Small intestine (tissue), 7 donors: ENCODE measurements around the gene ATL1. TPM values are rescaled to one million over a fixed set of nuclear protein-coding genes. Genes with fewer than 3 reads are reported as not detected.
"Not testable (repeated sequence)": the region's sequence is repeated elsewhere in the genome, so short reads cannot be mapped to it uniquely, and the experiment has no call there.

Experiments used
- DNase-seq, 2 donors: peaks; one replicate each; pipeline versions ENCODE4 v3.0.0 to v3.0.0-alpha.2; 2013
- FAIRE-seq: peaks from 2 replicates; lab custom pipeline; 2012; peaks lifted over from hg19 to GRCh38; lab: Jason Lieb, UNC
- H3K27ac ChIP-seq, 3 donors: one replicate each; pipeline ENCODE4 v1.5.1; 2013; ENCODE audit warnings: low read length in 2 of 3, mild to moderate bottlenecking in 2 of 3, control low read depth in 1 of 3, inconsistent platforms in 1 of 3, low read depth in 1 of 3, moderate library complexity in 1 of 3
- H3K27me3 ChIP-seq, 3 donors: one replicate each; pipeline ENCODE4 v1.6.1; 2013; ENCODE audit warnings: low read length in 3 of 3, inconsistent platforms in 1 of 3; ENCODE audit not compliant: control insufficient read depth in 3 of 3, insufficient read depth in 3 of 3
- H3K36me3 ChIP-seq, 3 donors: one replicate each; pipeline ENCODE4 v1.6.1; 2013; ENCODE audit warnings: low read length in 3 of 3, inconsistent platforms in 1 of 3, low read depth in 1 of 3, mild to moderate bottlenecking in 1 of 3, moderate library complexity in 1 of 3; ENCODE audit not compliant: control insufficient read depth in 3 of 3, insufficient read depth in 2 of 3
- H3K4me1 ChIP-seq, 3 donors: one replicate each; pipeline ENCODE4 v1.6.1; 2013; ENCODE audit warnings: low read length in 2 of 3, inconsistent platforms in 1 of 3, low read depth in 1 of 3, mild to moderate bottlenecking in 1 of 3, moderate library complexity in 1 of 3; ENCODE audit not compliant: control insufficient read depth in 3 of 3, insufficient read depth in 2 of 3
- H3K4me3 ChIP-seq, 3 donors: one replicate each; pipeline ENCODE4 v1.5.1; 2013; ENCODE audit warnings: low read length in 3 of 3, control low read depth in 1 of 3, inconsistent platforms in 1 of 3, low read depth in 1 of 3, mild to moderate bottlenecking in 1 of 3, moderate library complexity in 1 of 3
- H3K9me3 ChIP-seq, 2 donors: one replicate each; pipeline ENCODE4 v1.6.1; 2013; ENCODE audit warnings: low read depth in 1 of 2, low read length in 1 of 2; ENCODE audit not compliant: control insufficient read depth in 2 of 2, insufficient read depth in 1 of 2
- WGBS, 3 donors: extraction: QIAGEN DNeasy Blood & Tissue Kit; methylation state at CpG; one replicate each; pipeline ENCODE4 v1.1.7; 2013; 5-methylcytosine and 5-hydroxymethylcytosine counted together
- polyA plus RNA-seq, 4 donors: library from polyadenylated mRNA; stranded (reverse) in 3 of 4; unstranded in 1 of 4; fragments of 200-250 nt in 3 of 4; fragments of 120-200 nt in 1 of 4; gene quantifications; one replicate each; pipeline versions ENCODE4 v1.2.1 to v1.2.3, GENCODE V29; 2013
- donor health status: healthy with polysubstance abuse.
- donor health status: control.
- donor health status: control.
- donor health status: Bipolar disorder and iron deficiency.
- donor health status: healthy.

Gene ATL1
- polyA plus RNA-seq, 4 donors, result 2.4 to 7.8 (median 6.4) TPM

- Histone ChIP-seq H3K9me3 (no peaks in the 10 kb centered on the region), H3K4me1 (no peaks in the 10 kb centered on the region), H3K27me3 (no peaks in the 10 kb centered on the region), H3K27ac (no peak overlapping the region), H3K36me3 (peaks cover 0 to 4% (median 2%) of the 10 kb centered on the region in 3 donors), H3K4me3 (no peak overlapping the region)
- 52 to 65% (median 57%) methylated on average over 6 of the region's 6 CpGs for WGBS, 3 donors
- peak in 1 of 2 donors; percentile 5 for DNase-seq
- no peak for FAIRE-seq
These were observed 98.3 kb downstream of the ATL1 start for GRCh38 chr14:50658203-50658602.

GRCh38 chr14:50659327-50659974, 99.5 kb downstream of the ATL1 start:
- Histone ChIP-seq H3K4me1 (no peaks in the 10 kb centered on the region), H3K36me3 (peaks cover 0 to 4% (median 2%) of the 10 kb centered on the region in 3 donors), H3K4me3 (no peak overlapping the region), H3K27me3 (no peaks in the 10 kb centered on the region), H3K27ac (no peak overlapping the region), H3K9me3 (no peaks in the 10 kb centered on the region)
- FAIRE-seq (no peak), DNase-seq (peak in 1 of 2 donors; percentile 44)
- 58 to 73% (median 70%) methylated on average over 6 of the region's 6 CpGs for WGBS, 3 donors

GRCh38 chr14:50664579-50664978, 104.6 kb downstream of the ATL1 start:
- FAIRE-seq, H3K36me3 ChIP-seq, DNase-seq, H3K27ac ChIP-seq, H3K4me3 ChIP-seq, H3K9me3 ChIP-seq, H3K27me3 ChIP-seq, H3K4me1 ChIP-seq: not testable (repeated sequence)
- 97 to 98% (median 98%) methylated on average over 2 of the region's 2 CpGs for WGBS, 3 donors

GRCh38 chr14:50665300-50665699, 105.4 kb downstream of the ATL1 start:
- FAIRE-seq, H3K27ac ChIP-seq, H3K9me3 ChIP-seq, H3K36me3 ChIP-seq, H3K4me3 ChIP-seq, DNase-seq, H3K4me1 ChIP-seq, H3K27me3 ChIP-seq: not testable (repeated sequence)
- WGBS, 3 donors, result 82 to 91% (median 83%) methylated on average over 5 of the region's 5 CpGs

GRCh38 chr14:50666772-50667683, 107.1 kb downstream of the ATL1 start:
- FAIRE-seq, result no peak
- H3K27me3 ChIP-seq, result no peaks in the 10 kb centered on the region
- 3 to 6% (median 5%) methylated on average over 20 of the region's 20 CpGs for WGBS, 3 donors

GRCh38 chr14:50667684-50667995, 107.7 kb downstream of the ATL1 start:
- FAIRE-seq (no peak), DNase-seq (peak in 1 of 2 donors; percentile 38)
- WGBS, 3 donors, result 0 to 1% (median 1%) methylated on average over 19 to 25 of the region's 25 CpGs

More at GRCh38 chr14:50666772-50667683, 107.1 kb downstream of the ATL1 start:
- H3K36me3 ChIP-seq, result no peaks in the 10 kb centered on the region
- H3K27ac ChIP-seq, result peak overlapping the region; percentile 73 to 94 (median 93)
- H3K9me3 ChIP-seq, result no peaks in the 10 kb centered on the region
- H3K4me3 ChIP-seq, result peak overlapping the region; percentile 84 to 92 (median 86)
- DNase-seq, result peak; percentile 58 to 63
- H3K4me1 ChIP-seq, result peaks cover 0 to 2% (median 0%) of the 10 kb centered on the region in 3 donors

GRCh38 chr14:50667996-50668825, 108.3 kb downstream of the ATL1 start, which contains the start of gene SAV1:
Gene SAV1 (minus strand): TSS chr14:50668306. CDS start chr14:50667967, 339 bp downstream.
- DNase-seq, result peak; percentile 84 to 93
- peaks cover 0 to 2% (median 0%) of the 10 kb centered on the region in 3 donors for H3K4me1 ChIP-seq
- FAIRE-seq, result no peak
- H3K4me3 ChIP-seq, result peak within 1 kb of the TSS; percentile 84 to 92 (median 86)
- peak within 1 kb of the TSS; percentile 73 to 94 (median 93) for H3K27ac ChIP-seq
- H3K27me3 ChIP-seq, result no peaks in the 10 kb centered on the region
- no peaks in the 10 kb centered on the region for H3K9me3 ChIP-seq
- WGBS, 3 donors, result 0% methylated on average over 61 to 92 of the region's 92 CpGs
- no peaks in the 10 kb centered on the region for H3K36me3 ChIP-seq

More at GRCh38 chr14:50667684-50667995, 107.7 kb downstream of the ATL1 start:
- Histone ChIP-seq H3K9me3 (no peaks in the 10 kb centered on the region), H3K36me3 (no peaks in the 10 kb centered on the region), H3K27me3 (no peaks in the 10 kb centered on the region), H3K4me3 (peak overlapping the region; percentile 84 to 92 (median 86)), H3K27ac (peak overlapping the region; percentile 73 to 94 (median 93)), H3K4me1 (peaks cover 0 to 2% (median 0%) of the 10 kb centered on the region in 3 donors)

- peaks cover 0 to 2% (median 0%) of the 10 kb centered on the region in 3 donors for H3K4me1 ChIP-seq
- H3K27ac ChIP-seq, result peak overlapping the region; percentile 73 to 94 (median 93)
- H3K27me3 ChIP-seq, result no peaks in the 10 kb centered on the region
- DNase-seq (peak in 1 of 2 donors; percentile 83), FAIRE-seq (peak; percentile 62)
- H3K4me3 ChIP-seq, result peak overlapping the region; percentile 84 to 92 (median 86)
- WGBS, 3 donors, result 4 to 17% (median 10%) methylated on average over 6 of the region's 6 CpGs
- no peaks in the 10 kb centered on the region for H3K36me3 ChIP-seq
- no peaks in the 10 kb centered on the region for H3K9me3 ChIP-seq
These were observed 108.8 kb downstream of the ATL1 start for GRCh38 chr14:50668826-50669143.
